HepG2 (cell line): ENCODE results near the gene HEXIM1. TPM values are rescaled to one million over a fixed set of nuclear protein-coding genes. Genes with fewer than 3 reads are reported as not detected.
A peak's percentile ranks its signal among the peaks of the same experiment; 100 is the strongest.

Experiments
- KDM1A ChIP-seq: IDR thresholded peaks from 2 replicates; pipeline ENCODE4 v1.6.1; 2016; ENCODE audit warnings: missing compliant biosample characterization
- KDM3A ChIP-seq: IDR thresholded peaks from 2 replicates; pipeline ENCODE4 v1.6.1; 2018; ENCODE audit warnings: low read depth, missing compliant biosample characterization
- RAD51 ChIP-seq: fragments of 450-650 bp; IDR thresholded peaks from 2 replicates; pipeline ENCODE4 v1.6.1; 2016; ENCODE audit warnings: borderline replicate concordance
- ZMYM4 ChIP-seq: sonication (generic); formaldehyde crosslinking; IDR thresholded peaks from 2 replicates; pipeline ENCODE4 v1.8.1; 2023; ENCODE audit warnings: mild to moderate bottlenecking, missing genetic modification reagents
- ZNF225 ChIP-seq: sonication (generic); formaldehyde crosslinking; IDR thresholded peaks from 2 replicates; pipeline ENCODE4 v1.4.0; 2020; ENCODE audit warnings: mild to moderate bottlenecking, missing genetic modification reagents
- polyA plus RNA-seq, 8 experiments: library from polyadenylated mRNA; depleted of rRNA in 3 of 8; stranded (reverse) in 7 of 8; unstranded in 1 of 8; fragments of >200 nt; fragmentation: Illumina TruSeq in 4 of 8; extraction: Trizol in 4 of 8; gene quantifications; 2 replicates each; pipeline versions ENCODE4 v1.2.1 to v1.2.3, GENCODE V29; 2011 to 2016; ENCODE audit warnings: low read depth in 4 of 8, missing spikeins in 1 of 8, mixed read lengths in 1 of 8; ENCODE audit not compliant: insufficient read depth in 1 of 8
- total RNA-seq, 5 experiments: library from RNA; depleted of rRNA; stranded (reverse); fragments of >200 nt; fragmentation: Illumina TruSeq; extraction: Trizol; gene quantifications; 2 replicates each; pipeline ENCODE4 v1.2.3, GENCODE V29; 2016; ENCODE audit warnings: low read depth in 1 of 5
- TF ChIP-seq, protein P1 (sequence below), 2 experiments: fragments of 450-650 bp in 1 of 2; sonication (generic) in 1 of 2; formaldehyde crosslinking in 1 of 2; IDR thresholded peaks; 2 replicates each; pipeline versions ENCODE4 v1.6.1 to v1.8.0; 2016 to 2022; ENCODE audit warnings: antibody characterized with exemption in 1 of 2, mild to moderate bottlenecking in 1 of 2, missing genetic modification reagents in 1 of 2
- TF ChIP-seq, protein P2 (sequence below): sonication (generic); formaldehyde crosslinking; IDR thresholded peaks from 2 replicates; pipeline ENCODE4 v1.5.1; 2020; ENCODE audit warnings: mild to moderate bottlenecking, missing genetic modification reagents
- TF ChIP-seq, protein P3 (sequence below): IDR thresholded peaks from 2 replicates; pipeline ENCODE4 v1.6.1; 2016; ENCODE audit warnings: low read depth, missing genetic modification reagents, missing compliant biosample characterization
- TF ChIP-seq, protein P4 (sequence below): fragments of 450-650 bp; IDR thresholded peaks from 2 replicates; pipeline ENCODE4 v1.6.1; 2017

HEXIM1 gene
- total and polyA plus RNA-seq, 2 of the 13 experiments (the other 11 are each of a cell fraction or from before 2014, with no cell fraction given) = 10.5 to 16.6 TPM

DNA sequence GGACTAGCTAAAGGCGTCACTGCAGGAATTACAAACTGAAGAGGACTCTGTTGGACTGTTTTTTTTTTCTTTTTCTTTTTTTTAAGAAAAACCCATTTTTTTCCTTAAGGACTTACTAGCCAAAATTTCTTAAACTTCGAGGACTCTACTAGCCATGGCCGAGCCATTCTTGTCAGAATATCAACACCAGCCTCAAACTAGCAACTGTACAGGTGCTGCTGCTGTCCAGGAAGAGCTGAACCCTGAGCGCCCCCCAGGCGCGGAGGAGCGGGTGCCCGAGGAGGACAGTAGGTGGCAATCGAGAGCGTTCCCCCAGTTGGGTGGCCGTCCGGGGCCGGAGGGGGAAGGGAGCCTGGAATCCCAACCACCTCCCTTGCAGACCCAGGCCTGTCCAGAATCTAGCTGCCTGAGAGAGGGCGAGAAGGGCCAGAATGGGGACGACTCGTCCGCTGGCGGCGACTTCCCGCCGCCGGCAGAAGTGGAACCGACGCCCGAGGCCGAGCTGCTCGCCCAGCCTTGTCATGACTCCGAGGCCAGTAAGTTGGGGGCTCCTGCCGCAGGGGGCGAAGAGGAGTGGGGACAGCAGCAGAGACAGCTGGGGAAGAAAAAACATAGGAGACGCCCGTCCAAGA, 878 bp downstream of the HEXIM1 start (continued):
- TF ChIP-seq, protein P1, sequence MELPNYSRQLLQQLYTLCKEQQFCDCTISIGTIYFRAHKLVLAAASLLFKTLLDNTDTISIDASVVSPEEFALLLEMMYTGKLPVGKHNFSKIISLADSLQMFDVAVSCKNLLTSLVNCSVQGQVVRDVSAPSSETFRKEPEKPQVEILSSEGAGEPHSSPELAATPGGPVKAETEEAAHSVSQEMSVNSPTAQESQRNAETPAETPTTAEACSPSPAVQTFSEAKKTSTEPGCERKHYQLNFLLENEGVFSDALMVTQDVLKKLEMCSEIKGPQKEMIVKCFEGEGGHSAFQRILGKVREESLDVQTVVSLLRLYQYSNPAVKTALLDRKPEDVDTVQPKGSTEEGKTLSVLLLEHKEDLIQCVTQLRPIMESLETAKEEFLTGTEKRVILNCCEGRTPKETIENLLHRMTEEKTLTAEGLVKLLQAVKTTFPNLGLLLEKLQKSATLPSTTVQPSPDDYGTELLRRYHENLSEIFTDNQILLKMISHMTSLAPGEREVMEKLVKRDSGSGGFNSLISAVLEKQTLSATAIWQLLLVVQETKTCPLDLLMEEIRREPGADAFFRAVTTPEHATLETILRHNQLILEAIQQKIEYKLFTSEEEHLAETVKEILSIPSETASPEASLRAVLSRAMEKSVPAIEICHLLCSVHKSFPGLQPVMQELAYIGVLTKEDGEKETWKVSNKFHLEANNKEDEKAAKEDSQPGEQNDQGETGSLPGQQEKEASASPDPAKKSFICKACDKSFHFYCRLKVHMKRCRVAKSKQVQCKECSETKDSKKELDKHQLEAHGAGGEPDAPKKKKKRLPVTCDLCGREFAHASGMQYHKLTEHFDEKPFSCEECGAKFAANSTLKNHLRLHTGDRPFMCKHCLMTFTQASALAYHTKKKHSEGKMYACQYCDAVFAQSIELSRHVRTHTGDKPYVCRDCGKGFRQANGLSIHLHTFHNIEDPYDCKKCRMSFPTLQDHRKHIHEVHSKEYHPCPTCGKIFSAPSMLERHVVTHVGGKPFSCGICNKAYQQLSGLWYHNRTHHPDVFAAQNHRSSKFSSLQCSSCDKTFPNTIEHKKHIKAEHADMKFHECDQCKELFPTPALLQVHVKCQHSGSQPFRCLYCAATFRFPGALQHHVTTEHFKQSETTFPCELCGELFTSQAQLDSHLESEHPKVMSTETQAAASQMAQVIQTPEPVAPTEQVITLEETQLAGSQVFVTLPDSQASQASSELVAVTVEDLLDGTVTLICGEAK (IDR thresholded peaks at IDR 0.05) = no peak
- TF ChIP-seq, protein P1 (CRISPR knock-in tag; IDR thresholded peaks at IDR 0.05) = no peak
- TF ChIP-seq, protein P2, sequence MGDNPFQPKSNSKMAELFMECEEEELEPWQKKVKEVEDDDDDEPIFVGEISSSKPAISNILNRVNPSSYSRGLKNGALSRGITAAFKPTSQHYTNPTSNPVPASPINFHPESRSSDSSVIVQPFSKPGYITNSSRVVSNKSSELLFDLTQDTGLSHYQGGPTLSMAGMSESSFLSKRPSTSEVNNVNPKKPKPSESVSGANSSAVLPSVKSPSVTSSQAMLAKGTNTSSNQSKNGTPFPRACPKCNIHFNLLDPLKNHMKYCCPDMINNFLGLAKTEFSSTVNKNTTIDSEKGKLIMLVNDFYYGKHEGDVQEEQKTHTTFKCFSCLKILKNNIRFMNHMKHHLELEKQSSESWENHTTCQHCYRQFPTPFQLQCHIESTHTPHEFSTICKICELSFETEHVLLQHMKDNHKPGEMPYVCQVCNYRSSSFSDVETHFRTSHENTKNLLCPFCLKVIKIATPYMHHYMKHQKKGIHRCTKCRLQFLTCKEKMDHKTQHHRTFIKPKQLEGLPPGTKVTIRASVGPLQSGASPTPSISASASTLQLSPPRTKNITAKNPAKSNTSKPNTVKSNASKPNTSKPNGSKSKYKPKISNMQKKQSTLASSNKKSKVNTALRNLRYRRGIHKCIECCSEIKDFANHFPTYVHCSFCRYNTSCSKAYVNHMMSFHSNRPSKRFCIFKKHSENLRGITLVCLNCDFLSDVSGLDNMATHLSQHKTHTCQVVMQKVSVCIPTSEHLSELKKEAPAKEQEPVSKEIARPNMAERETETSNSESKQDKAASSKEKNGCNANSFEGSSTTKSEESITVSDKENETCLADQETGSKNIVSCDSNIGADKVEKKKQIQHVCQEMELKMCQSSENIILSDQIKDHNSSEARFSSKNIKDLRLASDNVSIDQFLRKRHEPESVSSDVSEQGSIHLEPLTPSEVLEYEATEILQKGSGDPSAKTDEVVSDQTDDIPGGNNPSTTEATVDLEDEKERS (CRISPR knock-in tag) = no peak; the same call in 1 of the 2 replicates
- peak; percentile 24 for TF ChIP-seq ZNF225 (CRISPR knock-in tag)
- TF ChIP-seq, protein P3, sequence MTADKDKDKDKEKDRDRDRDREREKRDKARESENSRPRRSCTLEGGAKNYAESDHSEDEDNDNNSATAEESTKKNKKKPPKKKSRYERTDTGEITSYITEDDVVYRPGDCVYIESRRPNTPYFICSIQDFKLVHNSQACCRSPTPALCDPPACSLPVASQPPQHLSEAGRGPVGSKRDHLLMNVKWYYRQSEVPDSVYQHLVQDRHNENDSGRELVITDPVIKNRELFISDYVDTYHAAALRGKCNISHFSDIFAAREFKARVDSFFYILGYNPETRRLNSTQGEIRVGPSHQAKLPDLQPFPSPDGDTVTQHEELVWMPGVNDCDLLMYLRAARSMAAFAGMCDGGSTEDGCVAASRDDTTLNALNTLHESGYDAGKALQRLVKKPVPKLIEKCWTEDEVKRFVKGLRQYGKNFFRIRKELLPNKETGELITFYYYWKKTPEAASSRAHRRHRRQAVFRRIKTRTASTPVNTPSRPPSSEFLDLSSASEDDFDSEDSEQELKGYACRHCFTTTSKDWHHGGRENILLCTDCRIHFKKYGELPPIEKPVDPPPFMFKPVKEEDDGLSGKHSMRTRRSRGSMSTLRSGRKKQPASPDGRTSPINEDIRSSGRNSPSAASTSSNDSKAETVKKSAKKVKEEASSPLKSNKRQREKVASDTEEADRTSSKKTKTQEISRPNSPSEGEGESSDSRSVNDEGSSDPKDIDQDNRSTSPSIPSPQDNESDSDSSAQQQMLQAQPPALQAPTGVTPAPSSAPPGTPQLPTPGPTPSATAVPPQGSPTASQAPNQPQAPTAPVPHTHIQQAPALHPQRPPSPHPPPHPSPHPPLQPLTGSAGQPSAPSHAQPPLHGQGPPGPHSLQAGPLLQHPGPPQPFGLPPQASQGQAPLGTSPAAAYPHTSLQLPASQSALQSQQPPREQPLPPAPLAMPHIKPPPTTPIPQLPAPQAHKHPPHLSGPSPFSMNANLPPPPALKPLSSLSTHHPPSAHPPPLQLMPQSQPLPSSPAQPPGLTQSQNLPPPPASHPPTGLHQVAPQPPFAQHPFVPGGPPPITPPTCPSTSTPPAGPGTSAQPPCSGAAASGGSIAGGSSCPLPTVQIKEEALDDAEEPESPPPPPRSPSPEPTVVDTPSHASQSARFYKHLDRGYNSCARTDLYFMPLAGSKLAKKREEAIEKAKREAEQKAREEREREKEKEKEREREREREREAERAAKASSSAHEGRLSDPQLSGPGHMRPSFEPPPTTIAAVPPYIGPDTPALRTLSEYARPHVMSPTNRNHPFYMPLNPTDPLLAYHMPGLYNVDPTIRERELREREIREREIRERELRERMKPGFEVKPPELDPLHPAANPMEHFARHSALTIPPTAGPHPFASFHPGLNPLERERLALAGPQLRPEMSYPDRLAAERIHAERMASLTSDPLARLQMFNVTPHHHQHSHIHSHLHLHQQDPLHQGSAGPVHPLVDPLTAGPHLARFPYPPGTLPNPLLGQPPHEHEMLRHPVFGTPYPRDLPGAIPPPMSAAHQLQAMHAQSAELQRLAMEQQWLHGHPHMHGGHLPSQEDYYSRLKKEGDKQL (CRISPR knock-in tag) = no peak
- 0 out of 2 replicates have a peak, but pooled peaks have one; percentile 25 for TF ChIP-seq KDM3A (CRISPR knock-in tag)
- 0 out of 2 replicates have a peak, but pooled peaks have one; percentile 24 for TF ChIP-seq KDM1A
- TF ChIP-seq RAD51 = no peak
- no peak for TF ChIP-seq ZMYM4 (CRISPR knock-in tag)
- TF ChIP-seq, protein P4, sequence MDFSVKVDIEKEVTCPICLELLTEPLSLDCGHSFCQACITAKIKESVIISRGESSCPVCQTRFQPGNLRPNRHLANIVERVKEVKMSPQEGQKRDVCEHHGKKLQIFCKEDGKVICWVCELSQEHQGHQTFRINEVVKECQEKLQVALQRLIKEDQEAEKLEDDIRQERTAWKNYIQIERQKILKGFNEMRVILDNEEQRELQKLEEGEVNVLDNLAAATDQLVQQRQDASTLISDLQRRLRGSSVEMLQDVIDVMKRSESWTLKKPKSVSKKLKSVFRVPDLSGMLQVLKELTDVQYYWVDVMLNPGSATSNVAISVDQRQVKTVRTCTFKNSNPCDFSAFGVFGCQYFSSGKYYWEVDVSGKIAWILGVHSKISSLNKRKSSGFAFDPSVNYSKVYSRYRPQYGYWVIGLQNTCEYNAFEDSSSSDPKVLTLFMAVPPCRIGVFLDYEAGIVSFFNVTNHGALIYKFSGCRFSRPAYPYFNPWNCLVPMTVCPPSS = no peak
